ENCODE data around the gene CDYL.
"Not testable (repeated sequence)": the region's sequence is repeated elsewhere in the genome, so short reads cannot be mapped to it uniquely, and the experiment has no call there.

CDYL gene

GRCh38 chr6:4848382-4849068 lies 72.3 kb downstream of the CDYL start:
- peak; percentile 63 for DNase-seq

- peak; percentile 72 for DNase-seq
Observed at GRCh38 chr6:4849226-4850022, 73.2 kb downstream of the CDYL start.

- DNase-seq = no peak
Observed at GRCh38 chr6:4851035-4851434, 74.8 kb downstream of the CDYL start.

GRCh38 chr6:4852186-4852585 lies 76.0 kb downstream of the CDYL start:
- not testable (repeated sequence) for DNase-seq

- no peak for DNase-seq
Observed at GRCh38 chr6:4852938-4853337, 76.7 kb downstream of the CDYL start.

GRCh38 chr6:4853349-4853748 lies 77.1 kb downstream of the CDYL start:
- DNase-seq = no peak

GRCh38 chr6:4853782-4854511 lies 77.7 kb downstream of the CDYL start:
- peak; percentile 48 for DNase-seq

- no peak for DNase-seq
Observed at GRCh38 chr6:4856785-4857184, 80.6 kb downstream of the CDYL start.

- no peak for DNase-seq
Observed at GRCh38 chr6:4858194-4859015, 82.2 kb downstream of the CDYL start.

GRCh38 chr6:4860387-4860786 lies 84.2 kb downstream of the CDYL start:
- DNase-seq = no peak

GRCh38 chr6:4861564-4861963 lies 85.4 kb downstream of the CDYL start:
- DNase-seq = no peak

GRCh38 chr6:4864519-4864918 lies 88.3 kb downstream of the CDYL start:
- DNase-seq = no peak

- not testable (repeated sequence) for DNase-seq
Observed at GRCh38 chr6:4865006-4865405, 88.8 kb downstream of the CDYL start.

GRCh38 chr6:4870821-4871494 lies 94.8 kb downstream of the CDYL start:
- no peak for DNase-seq

GRCh38 chr6:4871825-4872224 lies 95.6 kb downstream of the CDYL start:
- DNase-seq = no peak

GRCh38 chr6:4872841-4873240 lies 96.6 kb downstream of the CDYL start:
- no peak for DNase-seq

GRCh38 chr6:4873928-4874327 lies 97.7 kb downstream of the CDYL start:
- no peak for DNase-seq

- DNase-seq = no peak
Observed at GRCh38 chr6:4879741-4880275, 103.6 kb downstream of the CDYL start.

- DNase-seq = no peak
Observed at GRCh38 chr6:4880363-4880762, 104.2 kb downstream of the CDYL start.

GRCh38 chr6:4883298-4883697 lies 107.1 kb downstream of the CDYL start:
- DNase-seq = no peak

- no peak for DNase-seq
Observed at GRCh38 chr6:4884646-4885340, 108.6 kb downstream of the CDYL start.
